IMR-90 (cell line): ENCODE data around the gene PEAK1. TPM values are rescaled to one million over a fixed set of nuclear protein-coding genes. Genes with fewer than 3 reads are reported as not detected.

Experiments
- ATAC-seq: fragments of 200-7000 bp; cut with Tn5 transposase; 2 replicates; pipeline ENCODE4 v1.9.1; 2020; ENCODE audit warnings: low read depth, mild to moderate bottlenecking, moderate library complexity
- BruUV-seq: library from RNA; stranded (reverse); fragments of 400-500 nt; replicated peaks from 2 replicates; lab custom pipeline; 2021; lab: Mats Ljungman, UMichigan
- CTCF ChIA-PET: fragments of 300-600 bp; formaldehyde crosslinking; extraction: SDS; loops from one replicate; lab custom pipeline; 2021; ENCODE audit warnings: antibody characterized with exemption; lab: Yijun Ruan, JAX
- POLR2A ChIA-PET: fragments of 300-600 bp; sonication (Branson Sonifier 250); formaldehyde crosslinking; loops from one replicate; lab custom pipeline; 2022; ENCODE audit warnings: antibody characterized with exemption; ENCODE audit not compliant: unreplicated experiment; lab: Charles Lee
- DNase-seq: peaks from one replicate; pipeline ENCODE4 v3.0.0; 2013
- H2AFZ ChIP-seq: replicated peaks from 2 replicates; pipeline ENCODE3; 2013; ENCODE audit warnings: low read length, mild to moderate bottlenecking; ENCODE audit not compliant: poor library complexity
- H2AK5ac ChIP-seq: 2 replicates; pipeline ENCODE4 v1.6.1; 2013; ENCODE audit warnings: low read depth, low read length, inconsistent platforms
- H2AK9ac ChIP-seq: replicated peaks from 2 replicates; pipeline ENCODE3; 2013; ENCODE audit warnings: mild to moderate bottlenecking, low read depth, low read length, moderate library complexity; ENCODE audit not compliant: poor library complexity
- H2BK120ac ChIP-seq: 2 replicates; pipeline ENCODE4 v1.6.1; 2013; ENCODE audit warnings: low read depth, low read length, inconsistent platforms
- H2BK15ac ChIP-seq: 3 replicates; pipeline ENCODE4 v1.6.1; 2013; ENCODE audit warnings: low read depth, low read length, inconsistent platforms
- H2BK20ac ChIP-seq: 2 replicates; pipeline ENCODE4 v1.6.1; 2013; ENCODE audit warnings: low read depth, mild to moderate bottlenecking, inconsistent platforms, low read length, moderate library complexity
- H2BK5ac ChIP-seq: 2 replicates; pipeline ENCODE4 v1.6.1; 2013; ENCODE audit warnings: mild to moderate bottlenecking, low read depth, low read length, inconsistent platforms; ENCODE audit not compliant: poor library complexity, severe bottlenecking
- H3K14ac ChIP-seq: replicated peaks from 2 replicates; pipeline ENCODE4 v1.6.1; 2013; ENCODE audit warnings: low read depth, low read length, inconsistent platforms
- H3K18ac ChIP-seq: 2 replicates; pipeline ENCODE4 v1.6.1; 2013; ENCODE audit warnings: low read depth, low read length, control low read depth
- H3K23ac ChIP-seq: 2 replicates; pipeline ENCODE4 v1.6.1; 2013; ENCODE audit warnings: low read depth, low read length, inconsistent platforms
- H3K27ac ChIP-seq: 2 replicates; pipeline ENCODE4 v1.5.1; 2013; ENCODE audit warnings: mild to moderate bottlenecking, control low read depth, low read length; ENCODE audit not compliant: insufficient read depth
- H3K27me3 ChIP-seq: 2 replicates; pipeline ENCODE4 v1.6.1; 2013; ENCODE audit warnings: low read length; ENCODE audit not compliant: control insufficient read depth, insufficient read depth
- H3K36me3 ChIP-seq: 2 replicates; pipeline ENCODE4 v1.6.1; 2013; ENCODE audit warnings: low read length, mixed read lengths; ENCODE audit not compliant: control insufficient read depth, insufficient read depth
- H3K4ac ChIP-seq: 2 replicates; pipeline ENCODE4 v1.6.1; 2013; ENCODE audit warnings: low read depth, low read length, inconsistent platforms
- H3K4me1 ChIP-seq: 2 replicates; pipeline ENCODE4 v1.6.1; 2013; ENCODE audit warnings: low read length, mixed read lengths; ENCODE audit not compliant: control insufficient read depth, insufficient read depth
- H3K4me2 ChIP-seq: 2 replicates; pipeline ENCODE4 v1.6.1; 2013; ENCODE audit warnings: low read depth, mild to moderate bottlenecking, control low read depth, low read length, moderate library complexity
- H3K4me3 ChIP-seq: 2 replicates; pipeline ENCODE4 v1.5.1; 2013; ENCODE audit warnings: low read depth, mild to moderate bottlenecking, control low read depth, low read length, moderate library complexity; ENCODE audit not compliant: insufficient read depth
- H3K56ac ChIP-seq: 2 replicates; pipeline ENCODE4 v1.6.1; 2013; ENCODE audit warnings: low read length, inconsistent platforms; ENCODE audit not compliant: insufficient read depth; ENCODE audit errors: extremely low read depth
- H3K79me1 ChIP-seq, 2 experiments: 2 replicates each; pipeline ENCODE4 v1.6.1; 2013; ENCODE audit warnings: low read length in 2 of 2, inconsistent platforms in 1 of 2, low read depth in 1 of 2
- H3K9ac ChIP-seq: 2 replicates; pipeline ENCODE4 v1.6.1; 2013; ENCODE audit warnings: low read depth, low read length, control low read depth
- H3K9me1 ChIP-seq: 2 replicates; pipeline ENCODE4 v1.6.1; 2013; ENCODE audit warnings: low read length, inconsistent platforms; ENCODE audit not compliant: insufficient read depth
- H3K9me3 ChIP-seq: 2 replicates; pipeline ENCODE4 v1.6.1; 2013; ENCODE audit warnings: low read length; ENCODE audit not compliant: control insufficient read depth, insufficient read depth
- H4K20me1 ChIP-seq: 2 replicates; pipeline ENCODE4 v1.6.1; 2013; ENCODE audit warnings: low read length, inconsistent platforms; ENCODE audit not compliant: insufficient read depth
- H4K5ac ChIP-seq: 2 replicates; pipeline ENCODE4 v1.6.1; 2013; ENCODE audit warnings: mild to moderate bottlenecking, low read depth, low read length, control low read depth
- H4K8ac ChIP-seq, 2 experiments: 2 replicates each; pipeline ENCODE4 v1.6.1; 2013; ENCODE audit warnings: low read depth in 2 of 2, low read length in 2 of 2, control low read depth in 1 of 2, inconsistent platforms in 1 of 2
- H4K91ac ChIP-seq: 2 replicates; pipeline ENCODE4 v1.6.1; 2013; ENCODE audit warnings: low read depth, low read length, inconsistent platforms; ENCODE audit not compliant: insufficient read depth
- BHLHE40 ChIP-seq: fragments of 150-350 bp; IDR thresholded peaks from 2 replicates; pipeline ENCODE4 v1.6.1; 2016; ENCODE audit warnings: mild to moderate bottlenecking, low read depth, low read length
- CEBPB ChIP-seq: IDR thresholded peaks from 2 replicates; pipeline ENCODE4 v1.6.1; 2012; ENCODE audit warnings: low read depth, low read length, improper control_type of control experiment
- CHD1 ChIP-seq: IDR thresholded peaks from 2 replicates; pipeline ENCODE4 v1.6.1; 2012; ENCODE audit warnings: low read depth, low read length, improper control_type of control experiment
- FOS ChIP-seq: fragments of 150-350 bp; IDR thresholded peaks from 2 replicates; pipeline ENCODE4 v1.6.1; 2016; ENCODE audit warnings: low read depth, low read length
- MAFK ChIP-seq: IDR thresholded peaks from 2 replicates; pipeline ENCODE4 v1.6.1; 2012; ENCODE audit warnings: low read depth, low read length, improper control_type of control experiment
- MAZ ChIP-seq: IDR thresholded peaks from 2 replicates; pipeline ENCODE4 v1.6.1; 2012; ENCODE audit warnings: low read depth, mild to moderate bottlenecking, low read length, improper control_type of control experiment, moderate library complexity, borderline replicate concordance
- MXI1 ChIP-seq: IDR thresholded peaks from 2 replicates; pipeline ENCODE4 v1.6.1; 2012; ENCODE audit warnings: low read depth, mild to moderate bottlenecking, low read length, moderate library complexity, borderline replicate concordance
- NFE2L2 ChIP-seq: fragments of 150-350 bp; IDR thresholded peaks from 2 replicates; pipeline ENCODE4 v1.6.1; 2016; ENCODE audit warnings: low read depth, mild to moderate bottlenecking, low read length
- POLR2A ChIP-seq: IDR thresholded peaks from 2 replicates; pipeline ENCODE4 v1.6.1; 2012; ENCODE audit warnings: mild to moderate bottlenecking, low read depth, low read length
- RAD21 ChIP-seq: IDR thresholded peaks from 2 replicates; pipeline ENCODE4 v1.6.1; 2012; ENCODE audit warnings: low read length, improper control_type of control experiment
- RCOR1 ChIP-seq: IDR thresholded peaks from 2 replicates; pipeline ENCODE4 v1.6.1; 2012; ENCODE audit warnings: mild to moderate bottlenecking, low read length, improper control_type of control experiment; ENCODE audit not compliant: insufficient replicate concordance
- RFX5 ChIP-seq: IDR thresholded peaks from 2 replicates; pipeline ENCODE4 v1.8.0; 2012; ENCODE audit warnings: low read depth, mild to moderate bottlenecking, low read length, moderate library complexity
- SMC3 ChIP-seq: fragments of 150-350 bp; IDR thresholded peaks from 2 replicates; pipeline ENCODE4 v1.6.1; 2016; ENCODE audit warnings: low read depth, mild to moderate bottlenecking, antibody characterized with exemption, low read length, moderate library complexity
- WGBS, 2 experiments: methylation state at CpG; one replicate each; pipeline versions ENCODE4 v1.1.5 to v1.1.7; 2013; ENCODE audit warnings: missing lambda C conversion rate in 2 of 2; ENCODE audit not compliant: insufficient read length in 1 of 2; ENCODE audit errors: extremely low coverage in 2 of 2; 5-methylcytosine and 5-hydroxymethylcytosine counted together
- dilution Hi-C: fragments of 300-500 bp; cut with HindIII; formaldehyde crosslinking; loops from one replicate; pipeline ENCODE4 v1.14.3; 2018; ENCODE audit warnings: low sequenced_read_pairs; ENCODE audit not compliant: unreplicated experiment
- in situ Hi-C: fragments of 300-500 bp; cut with MboI; formaldehyde crosslinking; loops from 3 replicates; pipeline ENCODE4 v1.14.3; 2019; ENCODE audit warnings: low sequenced_read_pairs, inconsistent platforms, mixed read lengths
- intact Hi-C: fragments of 100-400 bp; cut with micrococcal nuclease; formaldehyde crosslinking; loops from 2 replicates; pipeline ENCODE4 v1.10.0; 2022
- polyA plus RNA-seq, 3 experiments: library from polyadenylated mRNA; depleted of rRNA; stranded (reverse); fragments of >200 nt; gene quantifications; 2 replicates each; pipeline ENCODE4 v1.2.3, GENCODE V29; 2012; ENCODE audit warnings: low replicate concordance in 1 of 3
- total RNA-seq: library from RNA; depleted of rRNA; stranded (reverse); fragments of >200 nt; gene quantifications from 2 replicates; pipeline ENCODE4 v1.2.3, GENCODE V29; 2012
- TF ChIP-seq, protein P1 (sequence below): conservative IDR thresholded peaks from 2 replicates; pipeline ENCODE4 v1.5.1; 2012; ENCODE audit warnings: mild to moderate bottlenecking, low read depth, low read length, improper control_type of control experiment
- TF ChIP-seq, protein P2 (sequence below): fragments of 150-350 bp; IDR thresholded peaks from 2 replicates; pipeline ENCODE4 v1.6.1; 2016; ENCODE audit warnings: low read depth, mild to moderate bottlenecking, low read length, moderate library complexity, borderline replicate concordance
- TF ChIP-seq, protein P3 (sequence below): fragments of 150-350 bp; IDR thresholded peaks from 2 replicates; pipeline ENCODE4 v1.6.1; 2017; ENCODE audit warnings: mild to moderate bottlenecking, antibody characterized with exemption, low read length, low read depth

The PEAK1 gene
- total and polyA plus RNA-seq, 2 of the 4 experiments (the other 2 are of a cell fraction) = 21.5 to 43.9 TPM

DNA sequence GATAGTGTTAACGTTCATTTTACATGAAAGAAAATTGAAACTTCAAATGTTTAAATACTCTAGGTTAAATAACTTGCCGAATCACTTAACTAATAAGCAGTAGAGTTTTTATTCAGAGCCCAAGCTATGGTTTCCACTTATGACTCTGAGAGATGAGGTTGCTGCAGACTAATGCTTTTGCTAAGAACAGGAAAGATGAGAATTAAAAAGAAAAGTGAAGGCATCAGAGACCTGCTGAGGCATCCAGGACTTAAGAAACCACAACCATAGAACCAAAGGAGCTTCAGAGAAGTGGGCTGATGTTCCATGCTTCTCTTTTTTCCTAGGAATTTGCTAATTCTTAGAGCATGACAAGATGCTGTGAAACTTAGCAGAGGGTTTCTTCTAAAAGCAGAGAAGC, 10.3 kb upstream of the PEAK1 start:
- Histone ChIP-seq H3K4me3 (no peak overlapping the region), H2AK5ac (no peak overlapping the region), H4K20me1 (peaks cover 20% of the 10 kb centered on the region), H3K9ac (no peak overlapping the region), H4K5ac (no peak overlapping the region), H2BK20ac (no peak overlapping the region), H3K36me3 (no peaks in the 10 kb centered on the region), H3K27me3 (no peaks in the 10 kb centered on the region), H3K18ac (no peak overlapping the region), H3K14ac (no peak overlapping the region), H2BK15ac (no peak overlapping the region), H3K4ac (no peak overlapping the region), H3K56ac (no peak overlapping the region), H3K27ac (no peak overlapping the region), H4K8ac (no peak overlapping the region), H2AFZ (no peak overlapping the region), H3K9me3 (no peaks in the 10 kb centered on the region), H3K4me1 (no peaks in the 10 kb centered on the region), H2BK5ac (no peak overlapping the region), H2AK9ac (no peak overlapping the region), H2BK120ac (no peak overlapping the region), H3K4me2 (no peak overlapping the region), H3K79me1 (peaks cover 8 to 38% of the 10 kb centered on the region in 2 experiments; a peak in 3 of 4 replicates), H3K23ac (no peak overlapping the region), H3K9me1 (no peaks in the 10 kb centered on the region), H4K91ac (no peak overlapping the region)
- DNase-seq = no peak
- intact Hi-C loops (no loop called here), in situ Hi-C loops (no loop called here), dilution Hi-C loops (no loop called here)
- ChIA-PET CTCF (no interaction called here), POLR2A (no interaction called here)
- no peak for ATAC-seq
- no peak for TF ChIP-seq RAD21
- no peak for TF ChIP-seq MAFK
- no peak for TF ChIP-seq FOS
- no peak for TF ChIP-seq MXI1
- no peak for TF ChIP-seq POLR2A
- TF ChIP-seq CEBPB = no peak
- no peak for TF ChIP-seq SMC3
- no peak for TF ChIP-seq RFX5
- no peak for TF ChIP-seq NFE2L2
- TF ChIP-seq CHD1 = no peak
- no peak for TF ChIP-seq MAZ
- TF ChIP-seq, protein P1, sequence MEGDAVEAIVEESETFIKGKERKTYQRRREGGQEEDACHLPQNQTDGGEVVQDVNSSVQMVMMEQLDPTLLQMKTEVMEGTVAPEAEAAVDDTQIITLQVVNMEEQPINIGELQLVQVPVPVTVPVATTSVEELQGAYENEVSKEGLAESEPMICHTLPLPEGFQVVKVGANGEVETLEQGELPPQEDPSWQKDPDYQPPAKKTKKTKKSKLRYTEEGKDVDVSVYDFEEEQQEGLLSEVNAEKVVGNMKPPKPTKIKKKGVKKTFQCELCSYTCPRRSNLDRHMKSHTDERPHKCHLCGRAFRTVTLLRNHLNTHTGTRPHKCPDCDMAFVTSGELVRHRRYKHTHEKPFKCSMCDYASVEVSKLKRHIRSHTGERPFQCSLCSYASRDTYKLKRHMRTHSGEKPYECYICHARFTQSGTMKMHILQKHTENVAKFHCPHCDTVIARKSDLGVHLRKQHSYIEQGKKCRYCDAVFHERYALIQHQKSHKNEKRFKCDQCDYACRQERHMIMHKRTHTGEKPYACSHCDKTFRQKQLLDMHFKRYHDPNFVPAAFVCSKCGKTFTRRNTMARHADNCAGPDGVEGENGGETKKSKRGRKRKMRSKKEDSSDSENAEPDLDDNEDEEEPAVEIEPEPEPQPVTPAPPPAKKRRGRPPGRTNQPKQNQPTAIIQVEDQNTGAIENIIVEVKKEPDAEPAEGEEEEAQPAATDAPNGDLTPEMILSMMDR = no peak
- no peak for TF ChIP-seq RCOR1
- TF ChIP-seq, protein P2, sequence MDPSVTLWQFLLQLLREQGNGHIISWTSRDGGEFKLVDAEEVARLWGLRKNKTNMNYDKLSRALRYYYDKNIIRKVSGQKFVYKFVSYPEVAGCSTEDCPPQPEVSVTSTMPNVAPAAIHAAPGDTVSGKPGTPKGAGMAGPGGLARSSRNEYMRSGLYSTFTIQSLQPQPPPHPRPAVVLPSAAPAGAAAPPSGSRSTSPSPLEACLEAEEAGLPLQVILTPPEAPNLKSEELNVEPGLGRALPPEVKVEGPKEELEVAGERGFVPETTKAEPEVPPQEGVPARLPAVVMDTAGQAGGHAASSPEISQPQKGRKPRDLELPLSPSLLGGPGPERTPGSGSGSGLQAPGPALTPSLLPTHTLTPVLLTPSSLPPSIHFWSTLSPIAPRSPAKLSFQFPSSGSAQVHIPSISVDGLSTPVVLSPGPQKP = no peak
- TF ChIP-seq BHLHE40 = no peak
- TF ChIP-seq, protein P3, sequence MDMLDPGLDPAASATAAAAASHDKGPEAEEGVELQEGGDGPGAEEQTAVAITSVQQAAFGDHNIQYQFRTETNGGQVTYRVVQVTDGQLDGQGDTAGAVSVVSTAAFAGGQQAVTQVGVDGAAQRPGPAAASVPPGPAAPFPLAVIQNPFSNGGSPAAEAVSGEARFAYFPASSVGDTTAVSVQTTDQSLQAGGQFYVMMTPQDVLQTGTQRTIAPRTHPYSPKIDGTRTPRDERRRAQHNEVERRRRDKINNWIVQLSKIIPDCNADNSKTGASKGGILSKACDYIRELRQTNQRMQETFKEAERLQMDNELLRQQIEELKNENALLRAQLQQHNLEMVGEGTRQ = no peak
- no TSS peak for BruUV-seq
- WGBS, 2 experiments = no CpG with 5 or more reads among the region's 2 CpGs
